Cerebellar cortex (tissue), 1 donor: ENCODE data around the gene ZNF80.
A peak's percentile ranks its signal among the peaks of the same experiment; 100 is the strongest.

Experiments used
- DNase-seq: peaks from one replicate; pipeline ENCODE4 v3.0.0-alpha.2; 2015; ENCODE audit warnings: low spot score

The ZNF80 gene

GRCh38 chr3:114218578-114219185, 18.7 kb downstream of the ZNF80 start:
- no peak for DNase-seq

GRCh38 chr3:114218006-114218405, 19.4 kb downstream of the ZNF80 start:
- DNase-seq = no peak

GRCh38 chr3:114217266-114217665, 20.1 kb downstream of the ZNF80 start:
- peak; percentile 22 for DNase-seq

GRCh38 chr3:114216186-114216970, 21.0 kb downstream of the ZNF80 start:
- DNase-seq = no peak

- DNase-seq = no peak
These were observed 22.6 kb downstream of the ZNF80 start for GRCh38 chr3:114214542-114215341.

GRCh38 chr3:114213627-114214541, 23.5 kb downstream of the ZNF80 start:
- no peak for DNase-seq

GRCh38 chr3:114213292-114213626, 24.1 kb downstream of the ZNF80 start:
- no peak for DNase-seq

GRCh38 chr3:114212646-114213045, 24.7 kb downstream of the ZNF80 start:
- DNase-seq = no peak

GRCh38 chr3:114207768-114208167, 29.6 kb downstream of the ZNF80 start:
- DNase-seq = no peak

- no peak for DNase-seq
These were observed 31.0 kb downstream of the ZNF80 start for GRCh38 chr3:114206342-114206741.

GRCh38 chr3:114205541-114205940, 31.8 kb downstream of the ZNF80 start:
- DNase-seq = no peak

- no peak for DNase-seq
These were observed 42.6 kb downstream of the ZNF80 start for GRCh38 chr3:114194750-114195149.

- no peak for DNase-seq
These were observed 45.2 kb downstream of the ZNF80 start for GRCh38 chr3:114192136-114192535.

GRCh38 chr3:114186501-114186900, 50.9 kb downstream of the ZNF80 start:
- no peak for DNase-seq
